ENCODE results near the gene FAM151A. TPM values are rescaled to one million over a fixed set of nuclear protein-coding genes. Genes with fewer than 3 reads are reported as not detected.

FAM151A gene
- polyA plus RNA-seq, 1 donor from 2014 or later, result not detected

DNA sequence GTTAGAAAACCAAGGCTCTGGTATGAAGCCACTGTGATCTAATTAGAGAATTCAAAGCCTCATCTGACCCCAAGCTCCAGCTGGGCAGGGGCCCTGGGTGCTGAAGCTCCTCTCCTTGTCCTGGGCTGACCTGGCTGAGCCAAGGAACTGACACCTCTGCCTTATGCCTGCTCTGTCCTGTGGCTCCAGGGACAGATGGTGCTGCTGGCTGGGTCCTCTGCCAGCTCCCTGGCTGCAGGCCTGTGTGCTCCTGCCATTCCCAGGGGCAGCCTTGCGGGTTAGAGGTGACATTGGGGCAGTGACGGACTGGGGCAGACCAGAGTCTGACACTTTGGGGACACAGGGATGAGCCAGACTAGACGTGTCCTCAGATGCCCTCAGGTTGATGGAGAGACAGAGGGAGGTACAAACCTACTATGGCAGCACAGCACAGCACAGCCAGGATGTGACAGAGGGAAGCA is 63.5 kb downstream of the FAM151A start:
- Histone ChIP-seq H4K20me1 (ENCODE audit: insufficient read depth) (no peaks in the 10 kb centered on the region), H3K36me3 (ENCODE audit: insufficient read depth, low read length) (no peaks in the 10 kb centered on the region), H3K4me2 (ENCODE audit: low read length) (no peak overlapping the region), H2AFZ (ENCODE audit: low read depth, low read length) (no peak overlapping the region), H3K9me3 (ENCODE audit: low read length) (no peaks in the 10 kb centered on the region), H3K27me3 (ENCODE audit: insufficient read depth, low read depth, low read length) (no peaks in the 10 kb centered on the region), H3F3A (ENCODE audit: insufficient read depth, low read length, poor library complexity, severe bottlenecking) (no peaks in the 10 kb centered on the region), H3K9me2 (ENCODE audit: insufficient read depth, low read length) (no peaks in the 10 kb centered on the region), H3K9ac (ENCODE audit: low read length) (no peak overlapping the region), H3K27ac (ENCODE audit: low read length) (no peak overlapping the region), H3K4me3 (ENCODE audit: low read length) (no peak overlapping the region), H3K79me2 (replicated peaks; ENCODE audit: insufficient read depth, low read length) (no peaks in the 10 kb centered on the region)
- TF ChIP-seq SMC3 (conservative IDR thresholded peaks at IDR 0.05; ENCODE audit: poor library complexity) (no peak), EZH2 (IDR thresholded peaks at IDR 0.05; ENCODE audit: borderline replicate concordance, insufficient read depth, low read length, poor library complexity, severe bottlenecking) (no peak), MXI1 (conservative IDR thresholded peaks at IDR 0.05; ENCODE audit: poor library complexity, severe bottlenecking) (no peak), RAD21 (conservative IDR thresholded peaks at IDR 0.05) (no peak), POLR2AphosphoS5 (IDR thresholded peaks at IDR 0.05) (no peak), EP300 (conservative IDR thresholded peaks at IDR 0.05; ENCODE audit: poor library complexity, severe bottlenecking) (no peak), TAF1 (IDR thresholded peaks at IDR 0.05; ENCODE audit: low read depth) (no peak)
- TF ChIP-seq, protein P1, sequence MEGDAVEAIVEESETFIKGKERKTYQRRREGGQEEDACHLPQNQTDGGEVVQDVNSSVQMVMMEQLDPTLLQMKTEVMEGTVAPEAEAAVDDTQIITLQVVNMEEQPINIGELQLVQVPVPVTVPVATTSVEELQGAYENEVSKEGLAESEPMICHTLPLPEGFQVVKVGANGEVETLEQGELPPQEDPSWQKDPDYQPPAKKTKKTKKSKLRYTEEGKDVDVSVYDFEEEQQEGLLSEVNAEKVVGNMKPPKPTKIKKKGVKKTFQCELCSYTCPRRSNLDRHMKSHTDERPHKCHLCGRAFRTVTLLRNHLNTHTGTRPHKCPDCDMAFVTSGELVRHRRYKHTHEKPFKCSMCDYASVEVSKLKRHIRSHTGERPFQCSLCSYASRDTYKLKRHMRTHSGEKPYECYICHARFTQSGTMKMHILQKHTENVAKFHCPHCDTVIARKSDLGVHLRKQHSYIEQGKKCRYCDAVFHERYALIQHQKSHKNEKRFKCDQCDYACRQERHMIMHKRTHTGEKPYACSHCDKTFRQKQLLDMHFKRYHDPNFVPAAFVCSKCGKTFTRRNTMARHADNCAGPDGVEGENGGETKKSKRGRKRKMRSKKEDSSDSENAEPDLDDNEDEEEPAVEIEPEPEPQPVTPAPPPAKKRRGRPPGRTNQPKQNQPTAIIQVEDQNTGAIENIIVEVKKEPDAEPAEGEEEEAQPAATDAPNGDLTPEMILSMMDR (IDR thresholded peaks at IDR 0.05; ENCODE audit: poor library complexity, severe bottlenecking), result no peak
- TF ChIP-seq, protein P2, sequence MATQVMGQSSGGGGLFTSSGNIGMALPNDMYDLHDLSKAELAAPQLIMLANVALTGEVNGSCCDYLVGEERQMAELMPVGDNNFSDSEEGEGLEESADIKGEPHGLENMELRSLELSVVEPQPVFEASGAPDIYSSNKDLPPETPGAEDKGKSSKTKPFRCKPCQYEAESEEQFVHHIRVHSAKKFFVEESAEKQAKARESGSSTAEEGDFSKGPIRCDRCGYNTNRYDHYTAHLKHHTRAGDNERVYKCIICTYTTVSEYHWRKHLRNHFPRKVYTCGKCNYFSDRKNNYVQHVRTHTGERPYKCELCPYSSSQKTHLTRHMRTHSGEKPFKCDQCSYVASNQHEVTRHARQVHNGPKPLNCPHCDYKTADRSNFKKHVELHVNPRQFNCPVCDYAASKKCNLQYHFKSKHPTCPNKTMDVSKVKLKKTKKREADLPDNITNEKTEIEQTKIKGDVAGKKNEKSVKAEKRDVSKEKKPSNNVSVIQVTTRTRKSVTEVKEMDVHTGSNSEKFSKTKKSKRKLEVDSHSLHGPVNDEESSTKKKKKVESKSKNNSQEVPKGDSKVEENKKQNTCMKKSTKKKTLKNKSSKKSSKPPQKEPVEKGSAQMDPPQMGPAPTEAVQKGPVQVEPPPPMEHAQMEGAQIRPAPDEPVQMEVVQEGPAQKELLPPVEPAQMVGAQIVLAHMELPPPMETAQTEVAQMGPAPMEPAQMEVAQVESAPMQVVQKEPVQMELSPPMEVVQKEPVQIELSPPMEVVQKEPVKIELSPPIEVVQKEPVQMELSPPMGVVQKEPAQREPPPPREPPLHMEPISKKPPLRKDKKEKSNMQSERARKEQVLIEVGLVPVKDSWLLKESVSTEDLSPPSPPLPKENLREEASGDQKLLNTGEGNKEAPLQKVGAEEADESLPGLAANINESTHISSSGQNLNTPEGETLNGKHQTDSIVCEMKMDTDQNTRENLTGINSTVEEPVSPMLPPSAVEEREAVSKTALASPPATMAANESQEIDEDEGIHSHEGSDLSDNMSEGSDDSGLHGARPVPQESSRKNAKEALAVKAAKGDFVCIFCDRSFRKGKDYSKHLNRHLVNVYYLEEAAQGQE (IDR thresholded peaks at IDR 0.05; ENCODE audit: borderline replicate concordance), result no peak

Other genes with a start within 250 kb of the FAM151A start
- 77.4 and 97.8 TPM in 2 replicates for gene SSBP3, start 217.1 kb downstream of the FAM151A start, polyA plus RNA-seq
- not detected in 2 replicates for gene ACOT11, start 75.3 kb downstream of the FAM151A start, polyA plus RNA-seq
- not detected in 2 replicates for gene MROH7, start 18.3 kb upstream of the FAM151A start, polyA plus RNA-seq
- 22.5 and 27.2 TPM in 2 replicates for gene TTC4, start 92.3 kb upstream of the FAM151A start, polyA plus RNA-seq
- gene PARS2, start 141.0 kb upstream of the FAM151A start, polyA plus RNA-seq, result 1.9 and 2.5 TPM in 2 replicates
- not detected in 2 replicates for gene TTC22, start 177.8 kb upstream of the FAM151A start, polyA plus RNA-seq